SK-N-SH treated with all-trans-retinoic acid at 6 μM for 48 hours (cell line): ENCODE data around the gene DCST2.

Experiments
- ATAC-seq: fragments of 200-7000 bp; cut with Tn5 transposase; 3 replicates; pipeline ENCODE4 v1.9.1; 2020; ENCODE audit warnings: mild to moderate bottlenecking, moderate library complexity
- ARNTL ChIP-seq: fragments of 450-650 bp; formaldehyde crosslinking; IDR thresholded peaks from 2 replicates; pipeline ENCODE4 v1.5.0; 2020; ENCODE audit warnings: low read depth, mild to moderate bottlenecking, moderate library complexity, borderline replicate concordance
- BACH2 ChIP-seq: fragments of 250-450 bp; sonication (Bioruptor Pico); IDR thresholded peaks from 2 replicates; pipeline ENCODE4 v1.9.0; 2021; ENCODE audit warnings: mild to moderate bottlenecking, borderline replicate concordance
- CSDC2 ChIP-seq: fragments of 250-450 bp; sonication (Bioruptor Pico); IDR thresholded peaks from 2 replicates; pipeline ENCODE4 v1.5.0; 2020; ENCODE audit warnings: mild to moderate bottlenecking, moderate library complexity
- CSRNP3 ChIP-seq: fragments of 250-450 bp; sonication (Bioruptor Pico); IDR thresholded peaks from 2 replicates; pipeline ENCODE4 v1.5.1; 2021; ENCODE audit warnings: mild to moderate bottlenecking, moderate library complexity
- ESRRG ChIP-seq: fragments of 250-450 bp; sonication (Bioruptor Pico); IDR thresholded peaks from 2 replicates; pipeline ENCODE4 v1.6.1; 2021; ENCODE audit warnings: mild to moderate bottlenecking
- GLIS3 ChIP-seq: fragments of 250-450 bp; sonication (Bioruptor Pico); IDR thresholded peaks from 2 replicates; pipeline ENCODE4 v1.5.0; 2020; ENCODE audit warnings: mild to moderate bottlenecking, moderate library complexity
- ISL1 ChIP-seq: fragments of 250-450 bp; sonication (Bioruptor Pico); IDR thresholded peaks from 2 replicates; pipeline ENCODE4 v2.1.2; 2022; ENCODE audit warnings: mild to moderate bottlenecking, moderate library complexity
- OSR1 ChIP-seq: fragments of 250-450 bp; sonication (Bioruptor Pico); IDR thresholded peaks from 2 replicates; pipeline ENCODE4 v1.8.0; 2022; ENCODE audit warnings: moderate library complexity, mild to moderate bottlenecking, inconsistent platforms
- PATZ1 ChIP-seq: fragments of 250-450 bp; sonication (Bioruptor Pico); IDR thresholded peaks from 2 replicates; pipeline ENCODE4 v1.8.0; 2020; ENCODE audit warnings: mild to moderate bottlenecking, moderate library complexity, borderline replicate concordance
- POU6F1 ChIP-seq: fragments of 250-450 bp; sonication (Bioruptor Pico); IDR thresholded peaks from 2 replicates; pipeline ENCODE4 v1.8.0; 2021; ENCODE audit warnings: low read depth, mild to moderate bottlenecking, moderate library complexity, borderline replicate concordance
- PPARA ChIP-seq: fragments of 250-450 bp; sonication (Bioruptor Pico); IDR thresholded peaks from 2 replicates; pipeline ENCODE4 v1.5.0; 2020; ENCODE audit warnings: mild to moderate bottlenecking, borderline replicate concordance
- RARB ChIP-seq: fragments of 250-450 bp; sonication (Bioruptor Pico); IDR thresholded peaks from 2 replicates; pipeline ENCODE4 v1.8.0; 2021; ENCODE audit warnings: mild to moderate bottlenecking, moderate library complexity
- SNAI2 ChIP-seq: fragments of 250-450 bp; sonication (Bioruptor Pico); IDR thresholded peaks from 2 replicates; pipeline ENCODE4 v1.5.0; 2020; ENCODE audit warnings: mild to moderate bottlenecking, moderate library complexity
- TCF4 ChIP-seq: fragments of 250-450 bp; sonication (Bioruptor Pico); IDR thresholded peaks from 2 replicates; pipeline ENCODE4 v1.8.0; 2021; ENCODE audit warnings: mild to moderate bottlenecking, moderate library complexity, borderline replicate concordance
- TOX ChIP-seq: fragments of 250-450 bp; sonication (Bioruptor Pico); IDR thresholded peaks from 2 replicates; pipeline ENCODE4 v1.8.0; 2021; ENCODE audit warnings: mild to moderate bottlenecking, moderate library complexity, borderline replicate concordance
- ZC3H10 ChIP-seq: fragments of 250-450 bp; sonication (Bioruptor Pico); IDR thresholded peaks from 2 replicates; pipeline ENCODE4 v1.5.1; 2021; ENCODE audit warnings: mild to moderate bottlenecking, moderate library complexity
- ZFP3 ChIP-seq: fragments of 250-450 bp; sonication (Bioruptor Pico); IDR thresholded peaks from 2 replicates; pipeline ENCODE4 v1.5.0; 2020; ENCODE audit warnings: mild to moderate bottlenecking, moderate library complexity
- ZFP30 ChIP-seq: fragments of 450-650 bp; formaldehyde crosslinking; IDR thresholded peaks from 2 replicates; pipeline ENCODE4 v1.5.0; 2022; ENCODE audit warnings: mild to moderate bottlenecking, moderate library complexity
- ZNF565 ChIP-seq: fragments of 450-650 bp; formaldehyde crosslinking; conservative IDR thresholded peaks from 2 replicates; pipeline ENCODE4 v1.5.0; 2020; ENCODE audit warnings: low read depth, mild to moderate bottlenecking, moderate library complexity
- ZNF70 ChIP-seq: fragments of 450-650 bp; formaldehyde crosslinking; IDR thresholded peaks from 2 replicates; pipeline ENCODE4 v1.5.0; 2020; ENCODE audit warnings: mild to moderate bottlenecking, moderate library complexity
- TF ChIP-seq, protein P1 (sequence below): fragments of 250-450 bp; sonication (Bioruptor Pico); IDR thresholded peaks from 2 replicates; pipeline ENCODE4 v1.5.1; 2020; ENCODE audit warnings: low read depth, mild to moderate bottlenecking, moderate library complexity

The DCST2 gene

DNA sequence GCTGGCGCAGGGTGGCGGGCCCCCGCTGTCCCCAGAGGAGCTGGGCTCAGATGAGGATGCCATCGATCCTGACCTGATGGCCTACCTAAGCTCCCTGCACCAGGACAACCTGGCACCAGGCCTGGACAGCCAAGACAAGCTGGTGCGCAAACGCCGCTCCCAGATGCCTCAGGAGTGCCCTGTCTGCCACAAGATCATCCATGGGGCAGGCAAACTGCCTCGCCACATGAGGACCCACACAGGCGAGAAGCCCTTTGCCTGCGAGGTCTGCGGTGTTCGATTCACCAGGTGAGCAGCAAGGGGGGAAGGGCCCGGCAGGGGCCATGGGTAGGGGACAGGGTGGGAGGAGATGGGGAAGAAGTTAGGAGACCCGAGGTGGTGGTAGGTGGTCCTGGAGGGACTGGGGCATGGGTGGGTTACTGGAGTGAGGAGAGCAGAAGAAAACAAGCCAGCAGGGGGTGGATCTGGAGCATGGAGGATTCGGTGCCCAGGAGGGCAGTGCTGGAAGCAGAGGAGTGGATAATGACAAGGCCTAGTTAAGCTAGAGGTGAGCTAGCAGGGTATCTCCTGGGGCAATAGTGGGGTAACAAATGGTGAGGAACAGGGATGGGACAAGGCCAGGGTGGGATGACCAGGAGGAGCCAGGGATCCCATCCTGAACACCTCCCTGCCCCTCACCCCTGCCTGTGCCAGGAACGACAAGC, 17.9 kb downstream of the DCST2 start:
- ATAC-seq, result no peak
- TF ChIP-seq PATZ1 (CRISPR knock-in tag), result no peak
- TF ChIP-seq ESRRG (CRISPR knock-in tag), result no peak
- no peak for TF ChIP-seq TOX
- TF ChIP-seq GLIS3 (CRISPR knock-in tag), result no peak
- no peak for TF ChIP-seq ARNTL (CRISPR knock-in tag)
- no peak for TF ChIP-seq CSDC2 (CRISPR knock-in tag)
- TF ChIP-seq ZC3H10 (CRISPR knock-in tag), result no peak
- TF ChIP-seq ZNF565 (CRISPR knock-in tag), result no peak
- TF ChIP-seq ZFP30 (CRISPR knock-in tag), result no peak
- TF ChIP-seq SNAI2 (CRISPR knock-in tag), result no peak
- TF ChIP-seq TCF4, result no peak
- no peak for TF ChIP-seq CSRNP3 (CRISPR knock-in tag)
- TF ChIP-seq, protein P1, sequence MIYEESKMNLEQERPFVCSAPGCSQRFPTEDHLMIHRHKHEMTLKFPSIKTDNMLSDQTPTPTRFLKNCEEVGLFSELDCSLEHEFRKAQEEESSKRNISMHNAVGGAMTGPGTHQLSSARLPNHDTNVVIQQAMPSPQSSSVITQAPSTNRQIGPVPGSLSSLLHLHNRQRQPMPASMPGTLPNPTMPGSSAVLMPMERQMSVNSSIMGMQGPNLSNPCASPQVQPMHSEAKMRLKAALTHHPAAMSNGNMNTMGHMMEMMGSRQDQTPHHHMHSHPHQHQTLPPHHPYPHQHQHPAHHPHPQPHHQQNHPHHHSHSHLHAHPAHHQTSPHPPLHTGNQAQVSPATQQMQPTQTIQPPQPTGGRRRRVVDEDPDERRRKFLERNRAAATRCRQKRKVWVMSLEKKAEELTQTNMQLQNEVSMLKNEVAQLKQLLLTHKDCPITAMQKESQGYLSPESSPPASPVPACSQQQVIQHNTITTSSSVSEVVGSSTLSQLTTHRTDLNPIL (CRISPR knock-in tag), result no peak
- no peak for TF ChIP-seq POU6F1 (CRISPR knock-in tag)
- TF ChIP-seq ISL1 (CRISPR knock-in tag), result no peak

DNA sequence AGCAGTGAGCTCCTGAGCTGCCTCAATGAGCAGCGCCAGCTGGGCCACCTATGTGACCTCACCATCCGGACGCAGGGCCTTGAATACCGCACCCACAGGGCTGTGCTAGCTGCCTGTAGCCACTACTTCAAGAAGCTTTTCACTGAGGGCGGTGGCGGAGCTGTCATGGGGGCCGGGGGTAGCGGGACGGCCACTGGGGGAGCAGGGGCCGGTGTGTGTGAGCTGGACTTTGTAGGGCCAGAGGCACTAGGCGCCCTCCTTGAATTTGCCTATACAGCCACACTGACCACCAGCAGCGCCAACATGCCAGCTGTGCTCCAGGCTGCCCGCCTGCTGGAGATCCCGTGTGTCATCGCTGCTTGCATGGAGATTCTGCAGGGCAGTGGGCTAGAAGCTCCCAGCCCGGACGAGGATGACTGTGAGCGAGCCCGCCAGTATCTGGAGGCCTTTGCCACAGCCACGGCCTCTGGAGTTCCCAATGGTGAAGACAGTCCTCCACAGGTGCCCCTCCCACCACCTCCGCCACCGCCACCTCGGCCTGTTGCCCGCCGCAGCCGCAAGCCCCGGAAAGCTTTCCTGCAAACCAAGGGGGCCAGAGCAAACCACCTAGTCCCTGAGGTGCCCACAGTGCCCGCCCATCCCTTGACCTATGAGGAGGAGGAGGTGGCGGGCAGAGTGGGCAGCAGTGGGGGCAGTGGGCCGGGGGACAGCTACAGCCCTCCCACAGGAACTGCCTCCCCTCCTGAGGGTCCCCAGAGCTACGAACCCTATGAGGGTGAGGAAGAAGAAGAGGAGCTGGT, 18.7 kb downstream of the DCST2 start:
- ATAC-seq, result no peak
- TF ChIP-seq TOX (no peak), ZFP3 (CRISPR knock-in tag) (no peak), ESRRG (CRISPR knock-in tag) (no peak), SNAI2 (CRISPR knock-in tag) (no peak), CSRNP3 (CRISPR knock-in tag) (no peak), RARB (no peak), POU6F1 (CRISPR knock-in tag) (no peak), ZNF565 (CRISPR knock-in tag) (no peak), BACH2 (no peak), ISL1 (CRISPR knock-in tag) (no peak), PPARA (no peak), GLIS3 (CRISPR knock-in tag) (no peak), OSR1 (CRISPR knock-in tag) (no peak), ZNF70 (CRISPR knock-in tag) (no peak)
- TF ChIP-seq, protein P1 (CRISPR knock-in tag), result no peak
